BJ (cell line): Measurements from ENCODE around the gene SMPD1. TPM values are rescaled to one million over a fixed set of nuclear protein-coding genes. Genes with fewer than 3 reads are reported as not detected.

Experiments
- CTCF ChIA-PET: fragments of 350-600 bp; formaldehyde crosslinking; extraction: SDS; loops from one replicate; lab custom pipeline; 2021; ENCODE audit warnings: antibody characterized with exemption, inconsistent platforms; lab: Yijun Ruan, JAX
- POLR2A ChIA-PET: fragments of 300-600 bp; sonication (Branson Sonifier 250); formaldehyde crosslinking; extraction: SDS; loops from one replicate; lab custom pipeline; 2021; ENCODE audit warnings: antibody characterized with exemption; lab: Charles Lee
- DNase-seq: peaks from one replicate; pipeline ENCODE4 v3.0.0-alpha.2; 2011; ENCODE audit warnings: low read depth
- H3K27me3 ChIP-seq: 2 replicates; pipeline ENCODE4 v1.6.0; 2011; ENCODE audit warnings: low read length; ENCODE audit not compliant: control insufficient read depth, insufficient read depth
- H3K36me3 ChIP-seq: 2 replicates; pipeline ENCODE4 v1.5.1; 2011; ENCODE audit warnings: low read length; ENCODE audit not compliant: control insufficient read depth, insufficient read depth
- H3K4me3 ChIP-seq: 2 replicates; pipeline ENCODE4 v1.5.1; 2011; ENCODE audit warnings: low read depth, mild to moderate bottlenecking, control low read depth, low read length
- polyA plus RNA-seq: library from polyadenylated mRNA; depleted of rRNA; stranded (reverse); fragments of >200 nt; gene quantifications from 2 replicates; pipeline ENCODE4 v1.2.3, GENCODE V29; 2011
- TF ChIP-seq, protein P1 (sequence below): IDR thresholded peaks from 2 replicates; pipeline ENCODE4 v1.5.1; 2011; ENCODE audit warnings: low read depth, mild to moderate bottlenecking, control low read depth, inconsistent platforms, low read length, moderate library complexity; ENCODE audit not compliant: insufficient read depth

Gene SMPD1
- polyA plus RNA-seq, 1 experiment = 118 TPM

DNA sequence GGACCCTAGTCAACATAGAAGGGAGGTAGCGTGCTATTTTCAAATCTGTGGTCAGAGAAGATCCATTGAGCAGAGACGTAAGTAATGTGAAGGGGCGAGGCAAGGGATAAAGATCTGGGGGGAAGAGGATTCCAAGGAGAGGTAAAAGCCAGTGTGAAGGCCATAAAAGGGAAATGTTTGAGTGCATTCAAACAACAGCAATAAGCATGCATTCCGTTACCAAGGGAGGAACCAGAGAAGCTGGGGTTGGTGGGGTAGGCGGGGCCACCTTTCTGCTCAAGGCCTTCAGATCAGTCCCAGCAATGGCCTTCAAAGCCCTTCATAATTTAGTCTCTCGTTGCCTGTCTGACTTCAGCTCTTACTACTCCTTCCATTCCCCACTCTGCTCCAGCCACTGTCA, 18.4 kb upstream of the SMPD1 start:
- H3K27me3 ChIP-seq = peaks cover 2% of the 10 kb centered on the region
- TF ChIP-seq, protein P1, sequence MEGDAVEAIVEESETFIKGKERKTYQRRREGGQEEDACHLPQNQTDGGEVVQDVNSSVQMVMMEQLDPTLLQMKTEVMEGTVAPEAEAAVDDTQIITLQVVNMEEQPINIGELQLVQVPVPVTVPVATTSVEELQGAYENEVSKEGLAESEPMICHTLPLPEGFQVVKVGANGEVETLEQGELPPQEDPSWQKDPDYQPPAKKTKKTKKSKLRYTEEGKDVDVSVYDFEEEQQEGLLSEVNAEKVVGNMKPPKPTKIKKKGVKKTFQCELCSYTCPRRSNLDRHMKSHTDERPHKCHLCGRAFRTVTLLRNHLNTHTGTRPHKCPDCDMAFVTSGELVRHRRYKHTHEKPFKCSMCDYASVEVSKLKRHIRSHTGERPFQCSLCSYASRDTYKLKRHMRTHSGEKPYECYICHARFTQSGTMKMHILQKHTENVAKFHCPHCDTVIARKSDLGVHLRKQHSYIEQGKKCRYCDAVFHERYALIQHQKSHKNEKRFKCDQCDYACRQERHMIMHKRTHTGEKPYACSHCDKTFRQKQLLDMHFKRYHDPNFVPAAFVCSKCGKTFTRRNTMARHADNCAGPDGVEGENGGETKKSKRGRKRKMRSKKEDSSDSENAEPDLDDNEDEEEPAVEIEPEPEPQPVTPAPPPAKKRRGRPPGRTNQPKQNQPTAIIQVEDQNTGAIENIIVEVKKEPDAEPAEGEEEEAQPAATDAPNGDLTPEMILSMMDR = no peak
- POLR2A ChIA-PET = no interaction called here
- H3K4me3 ChIP-seq = no peak overlapping the region
- DNase-seq = no peak
- CTCF ChIA-PET = interaction anchor here (0.6 to 9.4 kb wide), 3 partner anchors 9 to 333 kb away, joined by 3 to 98 read pairs (median 5); no protein-coding TSS in a partner anchor
- H3K36me3 ChIP-seq = no peaks in the 10 kb centered on the region

GRCh38 chr11:6377902-6378639, 12.2 kb upstream of the SMPD1 start:
- POLR2A ChIA-PET = no interaction called here
- DNase-seq = no peak
- Histone ChIP-seq H3K27me3 (no peaks in the 10 kb centered on the region; the same call in none of the 2 replicates), H3K36me3 (no peaks in the 10 kb centered on the region), H3K4me3 (no peak overlapping the region)
- TF ChIP-seq, protein P1 = no peak
- CTCF ChIA-PET = interaction anchor here (0.5 to 11.9 kb wide), 34 partner anchors 10 to 381 kb away, joined by 3 to 376 read pairs (median 5); partner anchors contain the start of genes ARFIP2, HPX, SMPD1 and TIMM10B

DNA sequence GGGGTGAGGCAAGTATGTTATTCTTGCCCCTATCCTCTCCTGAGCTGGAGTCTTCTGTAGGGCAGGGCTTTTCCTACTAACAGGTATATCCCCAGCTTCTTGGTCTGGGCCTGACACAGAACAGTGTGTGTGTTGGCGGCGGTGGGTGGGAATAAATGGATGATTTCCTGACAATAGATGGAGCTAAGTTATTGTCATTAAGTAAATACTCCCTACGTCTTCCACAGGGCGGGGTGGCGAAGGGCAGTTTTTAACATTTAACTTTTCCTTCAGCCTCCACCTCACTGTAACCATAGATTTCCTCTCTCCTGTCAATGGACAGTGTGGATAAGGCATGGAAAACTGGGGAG, 11.7 kb upstream of the SMPD1 start:
- DNase-seq = no peak
- POLR2A ChIA-PET = interaction anchor here (0.6 to 1.1 kb wide), 2 partner anchors 65 to 279 kb away, joined by 4 to 5 read pairs; no protein-coding TSS in a partner anchor
- Histone ChIP-seq H3K36me3 (no peaks in the 10 kb centered on the region), H3K4me3 (no peak overlapping the region), H3K27me3 (no peaks in the 10 kb centered on the region; the same call in 1 of the 2 replicates)
- CTCF ChIA-PET = interaction anchor here (0.5 to 11.9 kb wide), 54 partner anchors 9 to 388 kb away, joined by 3 to 376 read pairs (median 4); partner anchors contain the start of genes ARFIP2, DNHD1, HPX and MRPL17
- TF ChIP-seq, protein P1 = no peak

DNA sequence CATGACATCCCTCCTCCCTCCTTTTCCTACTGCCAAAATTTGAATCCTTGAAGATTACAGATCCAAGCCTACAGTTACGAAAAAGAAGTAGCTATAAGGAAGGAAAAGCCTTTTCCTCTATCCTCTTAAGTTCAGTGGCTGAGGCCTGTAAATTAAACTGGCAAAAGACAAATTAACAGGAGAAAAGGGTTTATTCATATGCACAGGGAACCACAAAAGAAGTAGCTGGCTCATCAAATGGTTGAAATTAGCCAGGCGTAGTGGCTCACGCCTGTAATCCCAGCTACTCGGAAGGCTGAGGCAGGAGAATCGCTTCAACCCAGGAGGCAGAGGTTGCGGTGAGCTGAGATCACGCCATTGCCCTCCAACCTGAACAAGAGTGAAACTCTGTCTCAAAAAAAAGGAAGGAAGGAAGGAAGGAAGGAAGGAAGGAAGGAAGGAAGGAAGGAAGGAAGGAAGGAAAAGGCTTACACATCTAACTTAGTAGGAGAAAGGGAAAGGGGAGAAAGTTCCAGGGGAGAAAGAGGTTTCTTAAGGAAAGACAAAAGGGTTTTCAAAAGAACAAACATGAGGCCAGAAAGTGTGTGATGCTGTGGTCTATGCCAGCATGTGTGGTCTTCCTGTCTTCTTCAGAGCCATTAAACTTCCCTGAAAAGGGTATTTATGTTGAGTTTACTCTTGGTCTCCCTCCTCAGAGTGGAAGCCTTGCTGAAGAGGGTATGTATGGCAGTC, 5.1 kb upstream of the SMPD1 start:
- POLR2A ChIA-PET = no interaction called here
- no peak for DNase-seq
- CTCF ChIA-PET = interaction anchor here (1.1 to 11.9 kb wide), 3 partner anchors 10 to 121 kb away, joined by 3 to 376 read pairs (median 3); partner anchors contain the start of gene HPX
- Histone ChIP-seq H3K27me3 (0 out of 2 replicates have a peak, but pooled peaks cover 2% of the 10 kb centered on the region), H3K4me3 (no peak overlapping the region), H3K36me3 (no peaks in the 10 kb centered on the region)
- TF ChIP-seq, protein P1 = no peak
